ENCODE measurements around the gene MED25. TPM values are rescaled to one million over a fixed set of nuclear protein-coding genes. Genes with fewer than 3 reads are reported as not detected.

Gene MED25
- total RNA-seq, 3 donors from 2014 or later (not counting 1 experiment from before 2014, with no cell fraction given): 64.2 to 132 (median 69.5) TPM

DNA sequence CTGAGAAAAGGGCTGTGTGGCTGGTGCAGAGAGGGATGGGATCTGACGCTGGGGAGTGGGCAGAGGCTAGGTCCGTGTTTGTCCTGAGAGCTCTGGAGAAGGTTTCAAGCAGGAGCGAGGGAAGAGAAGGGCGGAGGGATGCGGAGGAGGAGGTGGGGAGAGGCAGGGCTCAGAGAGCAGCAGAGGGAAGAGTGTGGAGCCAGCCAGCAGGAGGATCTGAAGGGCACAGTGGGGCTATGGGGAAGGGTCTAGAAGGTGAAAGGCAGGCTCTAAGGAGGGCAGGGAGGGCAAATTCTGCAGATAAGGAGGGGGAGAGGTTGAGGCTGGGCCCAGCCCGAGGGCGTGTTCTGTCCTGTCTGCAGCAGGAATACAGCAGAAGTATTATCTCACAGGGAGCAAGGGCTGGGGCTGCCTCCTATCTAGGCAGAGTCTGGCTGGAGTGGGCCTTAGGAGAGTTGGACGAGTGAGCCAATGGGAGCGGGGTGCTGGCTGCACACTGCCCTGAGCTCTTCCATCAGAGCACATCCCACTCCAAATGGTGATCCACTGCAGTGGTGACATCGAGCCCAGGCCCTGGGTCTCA lies 45.1 kb upstream of the MED25 start:
- H3K27me3 ChIP-seq (ENCODE audit: control insufficient read depth, insufficient read depth, low read length): no peaks in the 10 kb centered on the region
- H3K27ac ChIP-seq (ENCODE audit: low read length): no peak overlapping the region
- Mint-ChIP-seq H3K27me3 (ENCODE audit: low read depth in 2 of 2) (no peaks in the 10 kb centered on the region), H3K9me3 (no peaks in the 10 kb centered on the region), H3K4me3 (no peak overlapping the region), H3K4me1 (peaks cover 52 to 70% of the 10 kb centered on the region in 2 donors), H3K27ac (peak overlapping the region; percentile 87), H3K36me3 (no peaks in the 10 kb centered on the region)
- H3K9me3 ChIP-seq (ENCODE audit: control insufficient read depth, insufficient read depth, low read length): no peaks in the 10 kb centered on the region
- no peak overlapping the region for H3K4me3 ChIP-seq (ENCODE audit: low read length)
- 90% methylated on average over 10 of the region's 10 CpGs for WGBS (ENCODE audit: insufficient coverage)
- H3K4me1 ChIP-seq (ENCODE audit: control insufficient read depth, insufficient read depth, low read length): peaks cover 82% of the 10 kb centered on the region
- TF ChIP-seq, protein P1, sequence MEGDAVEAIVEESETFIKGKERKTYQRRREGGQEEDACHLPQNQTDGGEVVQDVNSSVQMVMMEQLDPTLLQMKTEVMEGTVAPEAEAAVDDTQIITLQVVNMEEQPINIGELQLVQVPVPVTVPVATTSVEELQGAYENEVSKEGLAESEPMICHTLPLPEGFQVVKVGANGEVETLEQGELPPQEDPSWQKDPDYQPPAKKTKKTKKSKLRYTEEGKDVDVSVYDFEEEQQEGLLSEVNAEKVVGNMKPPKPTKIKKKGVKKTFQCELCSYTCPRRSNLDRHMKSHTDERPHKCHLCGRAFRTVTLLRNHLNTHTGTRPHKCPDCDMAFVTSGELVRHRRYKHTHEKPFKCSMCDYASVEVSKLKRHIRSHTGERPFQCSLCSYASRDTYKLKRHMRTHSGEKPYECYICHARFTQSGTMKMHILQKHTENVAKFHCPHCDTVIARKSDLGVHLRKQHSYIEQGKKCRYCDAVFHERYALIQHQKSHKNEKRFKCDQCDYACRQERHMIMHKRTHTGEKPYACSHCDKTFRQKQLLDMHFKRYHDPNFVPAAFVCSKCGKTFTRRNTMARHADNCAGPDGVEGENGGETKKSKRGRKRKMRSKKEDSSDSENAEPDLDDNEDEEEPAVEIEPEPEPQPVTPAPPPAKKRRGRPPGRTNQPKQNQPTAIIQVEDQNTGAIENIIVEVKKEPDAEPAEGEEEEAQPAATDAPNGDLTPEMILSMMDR (IDR thresholded peaks at IDR 0.05): no peak
- no peak for DNase-seq
- H3K36me3 ChIP-seq (ENCODE audit: control insufficient read depth, insufficient read depth, low read length): no peaks in the 10 kb centered on the region
- no peak for ATAC-seq
- intact Hi-C loops (cut with micrococcal nuclease): no loop called here

DNA sequence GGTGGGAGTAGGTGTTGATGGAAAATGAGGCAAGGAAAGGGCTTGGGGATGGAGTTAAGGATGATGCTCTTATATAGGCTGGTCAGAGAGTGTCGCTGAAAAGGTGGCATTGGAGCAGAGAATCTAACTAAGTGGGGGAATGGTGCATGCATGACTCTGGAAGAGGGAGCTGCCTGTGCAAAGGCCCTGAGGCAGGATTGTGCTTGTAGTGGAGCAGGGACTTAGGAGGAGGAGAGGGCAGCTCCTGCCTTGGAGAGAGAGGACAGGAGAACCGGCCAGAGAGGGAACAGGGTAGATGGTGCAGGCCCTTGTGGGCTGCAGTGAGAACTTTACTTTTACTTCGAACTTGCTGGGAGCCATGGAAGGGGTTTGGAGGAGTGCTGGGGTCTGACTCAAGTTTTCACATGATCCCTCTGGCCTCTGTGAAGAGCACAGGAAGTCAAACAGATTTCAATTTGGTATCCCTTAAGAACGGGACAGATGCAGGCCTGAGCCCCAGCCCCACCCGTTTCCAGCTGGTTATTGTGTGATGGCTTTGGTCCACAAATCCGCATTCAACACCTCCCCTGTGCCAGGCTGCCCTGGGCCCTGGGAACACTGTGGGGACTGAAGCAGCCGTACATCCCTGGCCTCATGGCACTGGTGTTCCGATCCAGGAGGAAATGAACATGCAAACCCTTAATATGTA lies 44.3 kb upstream of the MED25 start:
- TF ChIP-seq, protein P1 (IDR thresholded peaks at IDR 0.05): no peak
- H3K9me3 ChIP-seq (ENCODE audit: control insufficient read depth, insufficient read depth, low read length): no peaks in the 10 kb centered on the region
- 97% methylated on average over 8 of the region's 8 CpGs for WGBS (ENCODE audit: insufficient coverage)
- no peaks in the 10 kb centered on the region for H3K27me3 Mint-ChIP-seq (ENCODE audit: low read depth in 2 of 2)
- no peaks in the 10 kb centered on the region for H3K36me3 Mint-ChIP-seq
- H3K27ac Mint-ChIP-seq: peak overlapping the region; percentile 87
- peaks cover 79% of the 10 kb centered on the region for H3K4me1 ChIP-seq (ENCODE audit: control insufficient read depth, insufficient read depth, low read length)
- no peaks in the 10 kb centered on the region for H3K36me3 ChIP-seq (ENCODE audit: control insufficient read depth, insufficient read depth, low read length)
- H3K4me1 Mint-ChIP-seq: peaks cover 44 to 66% of the 10 kb centered on the region in 2 donors
- H3K27me3 ChIP-seq (ENCODE audit: control insufficient read depth, insufficient read depth, low read length): no peaks in the 10 kb centered on the region
- H3K4me3 ChIP-seq (ENCODE audit: low read length): no peak overlapping the region
- ATAC-seq (no peak), DNase-seq (no peak)
- intact Hi-C loops (cut with micrococcal nuclease): no loop called here
- peak overlapping the region; percentile 3 for H3K4me3 Mint-ChIP-seq
- H3K9me3 Mint-ChIP-seq: no peaks in the 10 kb centered on the region
- H3K27ac ChIP-seq (ENCODE audit: low read length): no peak overlapping the region

DNA sequence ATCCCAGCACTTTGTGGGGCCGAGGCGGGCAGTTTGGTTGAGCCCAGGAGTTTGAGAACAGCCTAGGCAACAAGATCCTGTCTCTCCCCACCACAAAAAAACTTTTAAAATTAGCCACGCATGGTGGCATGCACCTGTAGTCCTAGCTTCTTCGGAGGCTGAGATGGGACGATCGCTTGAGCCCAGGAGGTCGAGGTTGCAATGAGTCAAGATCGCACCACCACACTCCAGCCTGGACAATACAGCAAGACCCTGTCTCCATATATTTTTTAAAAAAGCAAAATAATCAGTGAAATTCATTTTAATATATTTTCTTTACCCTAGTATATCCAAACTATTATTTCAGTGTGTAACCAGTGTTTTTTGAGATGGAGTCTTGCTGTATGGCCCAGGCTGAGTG lies 43.1 kb upstream of the MED25 start:
- Histone ChIP-seq H3K27me3 (ENCODE audit: control insufficient read depth, insufficient read depth, low read length) (no peaks in the 10 kb centered on the region), H3K9me3 (ENCODE audit: control insufficient read depth, insufficient read depth, low read length) (no peaks in the 10 kb centered on the region), H3K27ac (ENCODE audit: low read length) (no peak overlapping the region), H3K36me3 (ENCODE audit: control insufficient read depth, insufficient read depth, low read length) (no peaks in the 10 kb centered on the region), H3K4me3 (ENCODE audit: low read length) (no peak overlapping the region), H3K4me1 (ENCODE audit: control insufficient read depth, insufficient read depth, low read length) (peaks cover 78% of the 10 kb centered on the region)
- TF ChIP-seq, protein P1 (IDR thresholded peaks at IDR 0.05): no peak
- WGBS (ENCODE audit: insufficient coverage): 97% methylated on average over 8 of the region's 8 CpGs
- intact Hi-C loops (cut with micrococcal nuclease): no loop called here
- Mint-ChIP-seq H3K36me3 (no peaks in the 10 kb centered on the region), H3K4me3 (no peak overlapping the region), H3K27ac (peak overlapping the region; percentile 87 to 92), H3K27me3 (ENCODE audit: low read depth in 2 of 2) (no peaks in the 10 kb centered on the region), H3K9me3 (no peaks in the 10 kb centered on the region), H3K4me1 (peaks cover 38 to 61% of the 10 kb centered on the region in 2 donors)
- DNase-seq (no peak), ATAC-seq (no peak)

All from natural killer cell (primary cell).